Measurements from ENCODE around the gene ROR1.
A peak's percentile ranks its signal among the peaks of the same experiment; 100 is the strongest.

The ROR1 gene

GRCh38 chr1:64162151-64162550 is 388.3 kb downstream of the ROR1 start:
- H3K4me3 ChIP-seq (ENCODE audit: low read length), result no peak overlapping the region
- no peak for DNase-seq (ENCODE audit: low read depth)
- TF ChIP-seq CTCF (IDR thresholded peaks at IDR 0.05; ENCODE audit: insufficient read depth, low read depth, low read length, missing control alignments), result no peak

DNA sequence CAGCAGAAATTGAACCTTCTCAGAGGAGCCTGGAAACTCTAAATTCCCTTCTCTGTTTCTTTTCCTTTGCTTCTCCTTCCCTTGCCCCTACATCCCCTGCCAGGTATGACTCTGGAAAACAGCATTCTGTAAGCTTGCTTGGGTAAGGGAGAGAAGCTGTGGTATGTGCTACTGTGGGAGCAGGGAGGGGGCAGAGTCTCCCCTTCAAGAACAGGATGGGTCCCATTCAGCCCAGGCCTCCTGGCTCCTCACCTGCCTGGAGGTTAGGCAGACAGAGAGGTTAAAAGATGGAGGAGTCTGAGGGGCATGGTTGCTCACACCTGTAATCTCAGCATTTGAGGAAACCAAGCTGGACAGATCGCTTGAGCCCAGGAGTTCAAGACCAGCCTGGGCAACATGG is 389.0 kb downstream of the ROR1 start:
- no peak overlapping the region for H3K4me3 ChIP-seq (ENCODE audit: low read length)
- DNase-seq (ENCODE audit: low read depth), result no peak
- no peak for TF ChIP-seq CTCF (IDR thresholded peaks at IDR 0.05; ENCODE audit: insufficient read depth, low read depth, low read length, missing control alignments)

GRCh38 chr1:64163431-64163830 is 389.6 kb downstream of the ROR1 start:
- no peak overlapping the region for H3K4me3 ChIP-seq (ENCODE audit: low read length)
- no peak for TF ChIP-seq CTCF (IDR thresholded peaks at IDR 0.05; ENCODE audit: insufficient read depth, low read depth, low read length, missing control alignments)
- DNase-seq (ENCODE audit: low read depth), result no peak

DNA sequence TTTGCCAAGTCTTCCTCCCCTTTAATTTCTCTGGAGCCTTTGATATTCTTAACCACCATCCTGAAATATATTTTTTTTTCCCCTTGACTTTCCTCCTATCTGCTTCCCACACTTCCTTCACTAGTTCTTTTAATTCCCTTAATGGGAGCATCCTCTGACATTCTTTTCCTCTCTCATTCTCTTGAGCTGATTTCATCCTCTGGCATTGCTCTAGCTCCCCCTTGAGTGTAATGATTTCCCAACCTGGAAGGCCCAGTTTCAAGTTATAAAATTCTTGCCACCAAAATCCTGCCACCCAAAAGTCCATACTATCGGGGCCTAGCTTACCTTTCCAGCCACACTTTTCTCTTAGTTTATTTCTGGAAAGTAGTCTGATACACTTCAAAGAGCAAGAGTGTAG is 390.2 kb downstream of the ROR1 start:
- H3K4me3 ChIP-seq (ENCODE audit: low read length), result no peak overlapping the region
- DNase-seq (ENCODE audit: low read depth), result peak; percentile 38
- peak; percentile 58 for TF ChIP-seq CTCF (IDR thresholded peaks at IDR 0.05; ENCODE audit: insufficient read depth, low read depth, low read length, missing control alignments)

GRCh38 chr1:64166629-64167028 is 392.8 kb downstream of the ROR1 start:
- DNase-seq (ENCODE audit: low read depth), result no peak
- no peak for TF ChIP-seq CTCF (IDR thresholded peaks at IDR 0.05; ENCODE audit: insufficient read depth, low read depth, low read length, missing control alignments)
- no peak overlapping the region for H3K4me3 ChIP-seq (ENCODE audit: low read length)

- TF ChIP-seq CTCF (IDR thresholded peaks at IDR 0.05; ENCODE audit: insufficient read depth, low read depth, low read length, missing control alignments), result no peak
- no peak overlapping the region for H3K4me3 ChIP-seq (ENCODE audit: low read length)
- no peak for DNase-seq (ENCODE audit: low read depth)
Measured at GRCh38 chr1:64167176-64167575, 393.4 kb downstream of the ROR1 start.

DNA sequence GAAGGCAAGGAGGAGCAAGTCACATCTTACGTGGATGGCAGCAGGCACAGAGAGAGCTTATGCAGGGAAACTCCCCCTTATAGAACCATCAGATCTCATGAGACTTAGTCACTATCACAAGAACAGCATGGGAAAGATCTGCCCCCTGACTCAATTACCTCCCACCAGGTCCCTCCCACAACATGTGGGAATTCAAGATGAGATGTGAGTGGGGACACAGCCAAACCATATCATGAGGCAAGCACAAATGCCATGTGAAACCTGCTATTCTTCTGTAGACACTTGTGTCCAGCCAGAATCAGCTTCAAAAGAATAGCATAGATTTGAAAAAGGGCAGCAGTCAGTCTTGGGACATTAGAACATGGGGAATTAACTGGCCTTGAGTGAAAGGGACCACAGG is 397.4 kb downstream of the ROR1 start:
- no peak for TF ChIP-seq CTCF (IDR thresholded peaks at IDR 0.05; ENCODE audit: insufficient read depth, low read depth, low read length, missing control alignments)
- no peak overlapping the region for H3K4me3 ChIP-seq (ENCODE audit: low read length)
- DNase-seq (ENCODE audit: low read depth), result no peak

All from epithelial cell of esophagus (primary cell).